Stimulated activated CD4-positive, alpha-beta T cell treated with anti-CD3 and anti-CD28 coated beads, Interleukin-4, amount 100 ng/mL, for 48 hours (primary cell): ENCODE measurements around the gene B3GAT2.
"Not testable (repeated sequence)": the region's sequence is repeated elsewhere in the genome, so short reads cannot be mapped to it uniquely, and the experiment has no call there.

Experiments
- DNase-seq, 2 donors: peaks; one replicate each; pipeline ENCODE4 v3.0.0-alpha.2; 2020; ENCODE audit warnings: low read depth in 2 of 2

Gene B3GAT2

GRCh38 chr6:70956451-70957283, at the start of gene B3GAT2:
Gene B3GAT2, minus strand, starts transcription at chr6:70957060. Its CDS starts 631 bp downstream, at chr6:70956429.
- DNase-seq, result no peak

GRCh38 chr6:70998148-70998547, 41.3 kb upstream of the B3GAT2 start:
- DNase-seq, result no peak

DNA sequence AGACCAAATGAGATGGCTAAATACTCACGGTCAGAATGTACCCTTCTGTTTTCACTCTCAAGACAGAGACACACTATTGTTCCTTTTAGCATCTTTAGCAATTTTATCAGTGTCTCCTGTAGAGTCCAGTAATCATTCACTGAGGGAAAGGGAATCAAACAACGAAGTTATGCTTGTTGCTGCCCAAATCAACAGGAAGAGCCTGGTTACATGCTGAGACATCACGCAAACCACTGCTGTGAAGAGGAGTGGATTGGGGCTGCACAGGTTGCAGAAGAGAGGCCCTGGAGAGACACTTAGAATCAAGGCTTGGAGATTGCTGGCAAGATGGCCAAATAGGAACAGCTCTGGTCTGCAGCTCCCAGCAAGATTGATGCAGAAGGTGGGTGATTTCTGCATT, 40.5 kb upstream of the B3GAT2 start:
- no peak for DNase-seq

GRCh38 chr6:70996106-70996505, 39.2 kb upstream of the B3GAT2 start:
- no peak for DNase-seq

- DNase-seq, result no peak
Measured at GRCh38 chr6:70995411-70995810, 38.6 kb upstream of the B3GAT2 start.

DNA sequence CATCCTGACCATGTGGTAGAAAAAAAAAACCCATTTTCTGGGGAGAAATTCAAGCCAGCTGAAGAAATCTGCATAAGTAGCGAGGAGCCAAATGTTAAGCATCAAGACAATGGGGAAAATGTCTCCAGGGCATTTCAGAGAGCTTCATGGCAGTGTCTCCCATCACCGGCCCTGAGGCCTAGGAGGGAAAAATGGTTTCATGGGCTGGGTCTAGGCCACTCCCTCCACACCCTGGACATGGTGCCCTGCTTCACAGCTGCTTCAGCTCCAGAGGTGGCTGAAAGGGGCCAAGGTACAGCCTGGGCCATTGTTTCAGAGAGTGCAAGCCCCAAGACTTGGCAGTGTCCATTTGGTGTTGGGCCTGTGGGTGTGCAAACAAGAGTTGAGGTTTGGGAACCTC, 34.4 kb upstream of the B3GAT2 start:
- no peak for DNase-seq

GRCh38 chr6:70985156-70985555, 28.3 kb upstream of the B3GAT2 start:
- DNase-seq, result no peak

GRCh38 chr6:70982747-70983146, 25.9 kb upstream of the B3GAT2 start:
- DNase-seq, result no peak

GRCh38 chr6:70980727-70981126, 23.9 kb upstream of the B3GAT2 start:
- DNase-seq, result no peak

DNA sequence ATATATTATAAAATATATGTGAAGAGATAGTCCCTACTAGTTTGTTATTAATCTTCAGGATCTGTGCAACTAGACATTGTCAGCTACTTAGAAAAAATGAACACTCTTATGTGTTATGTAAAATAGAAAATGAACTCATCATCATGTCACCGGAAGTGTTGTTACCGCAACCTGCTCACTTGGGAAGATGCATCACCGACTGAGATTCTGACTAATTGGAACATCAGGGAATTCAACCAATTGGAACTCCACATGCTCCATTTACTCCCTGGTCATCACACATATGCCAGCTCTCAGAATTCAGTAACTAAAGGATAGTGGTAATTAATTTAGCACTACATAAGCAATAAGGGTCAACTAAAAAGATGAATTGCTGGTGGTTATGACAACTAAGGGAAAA, 16.7 kb upstream of the B3GAT2 start:
- DNase-seq, result no peak

- DNase-seq, result no peak
Measured at GRCh38 chr6:70967049-70967448, 10.2 kb upstream of the B3GAT2 start.

DNA sequence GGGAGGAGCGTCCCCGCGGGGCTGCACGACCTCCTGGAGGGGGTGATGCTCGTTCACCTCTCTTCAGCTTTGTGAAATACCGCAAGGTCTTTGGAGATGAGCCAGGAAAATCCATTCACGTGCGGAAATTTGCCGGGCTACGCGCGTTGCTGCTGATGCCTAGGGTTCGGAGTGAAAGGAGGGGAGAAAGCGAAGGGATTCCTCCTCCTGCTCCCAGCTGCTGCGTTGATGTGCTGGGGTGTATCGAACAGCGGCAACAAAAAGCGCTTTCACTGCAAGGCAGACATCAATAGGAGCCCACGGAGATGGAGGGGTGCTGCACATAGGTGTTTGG, 391 bp upstream of the B3GAT2 start:
- no peak for DNase-seq

GRCh38 chr6:70956191-70956450, 739 bp downstream of the B3GAT2 start:
- no peak for DNase-seq

DNA sequence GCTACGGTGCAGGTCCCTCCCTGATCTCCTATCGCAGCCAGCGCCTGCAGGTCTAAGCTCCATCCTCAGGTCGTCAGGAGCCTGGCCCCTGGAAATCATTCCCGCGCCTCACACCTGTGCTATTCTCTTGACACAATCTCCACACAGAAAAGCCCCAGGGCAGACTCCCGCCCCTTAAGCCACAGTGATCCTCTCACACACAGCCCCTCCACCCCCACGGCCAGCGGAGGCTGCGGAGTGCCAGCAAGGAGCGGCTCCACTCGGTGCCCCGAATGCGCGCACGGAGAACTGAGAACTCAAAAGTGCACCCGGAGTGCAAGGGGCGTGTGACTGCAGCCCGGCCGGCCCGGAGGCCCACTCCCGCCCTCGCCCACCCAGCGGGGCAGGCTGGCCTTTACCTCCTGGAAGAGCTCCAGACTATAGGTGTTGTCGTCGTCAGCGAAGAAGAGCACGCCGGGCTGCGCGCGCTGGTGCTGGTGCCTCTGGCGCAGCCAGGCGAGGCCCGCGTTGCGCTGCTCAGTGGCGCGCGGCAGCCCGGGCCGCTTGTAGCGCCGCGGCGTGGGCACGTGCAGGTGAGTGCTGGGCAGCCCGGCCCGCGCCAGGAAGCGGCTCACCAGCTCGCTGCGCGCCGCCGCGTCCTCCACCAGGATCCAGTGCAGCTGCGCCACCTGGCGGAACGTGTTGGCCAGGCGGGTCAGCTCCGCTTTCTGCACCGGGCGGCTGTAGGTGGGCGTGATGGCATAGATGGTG, 1.2 kb downstream of the B3GAT2 start:
- DNase-seq, result peak; percentile 85 to 89

- no peak for DNase-seq
Measured at GRCh38 chr6:70954750-70955149, 2.1 kb downstream of the B3GAT2 start.

DNA sequence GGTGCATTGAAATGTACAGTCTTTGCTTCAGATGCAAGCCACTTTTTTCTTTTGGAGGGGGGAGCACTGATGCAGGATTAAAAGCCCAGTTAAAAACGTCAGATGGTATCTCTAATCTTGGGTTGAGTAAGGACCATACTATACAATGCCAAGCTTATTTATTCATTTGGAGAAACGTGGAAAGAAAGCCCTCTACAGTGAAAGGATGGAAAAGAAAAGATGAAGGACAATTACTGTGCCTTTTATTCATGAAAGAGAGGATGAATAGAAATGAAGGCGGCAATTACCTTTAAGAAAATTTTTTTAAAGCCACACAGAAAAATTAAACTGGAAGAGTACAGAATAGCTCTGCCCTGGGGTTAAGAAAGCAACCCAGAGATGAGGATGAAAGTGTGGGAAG, 2.7 kb downstream of the B3GAT2 start:
- no peak for DNase-seq

- DNase-seq, result no peak
Measured at GRCh38 chr6:70952608-70953165, 4.2 kb downstream of the B3GAT2 start.

DNA sequence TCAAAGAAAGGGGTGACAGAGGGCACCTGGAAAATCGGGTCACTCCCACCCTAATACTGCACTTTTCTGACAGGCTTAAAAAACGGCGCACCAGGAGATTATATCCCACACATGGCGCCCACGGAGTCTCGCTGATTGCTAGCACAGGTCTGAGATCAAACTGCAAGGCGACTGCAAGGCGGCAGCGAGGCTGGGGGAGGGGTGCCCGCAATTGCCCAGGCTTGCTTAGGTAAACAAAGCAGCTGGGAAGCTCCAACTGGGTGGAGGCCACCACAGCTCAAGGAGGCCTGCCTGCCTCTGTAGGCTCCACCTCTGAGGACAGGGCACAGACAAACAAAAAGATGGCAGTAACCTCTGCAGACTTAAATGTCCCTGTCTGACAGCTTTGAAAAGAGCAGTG, 12.5 kb downstream of the B3GAT2 start:
- DNase-seq, result not testable (repeated sequence)

DNA sequence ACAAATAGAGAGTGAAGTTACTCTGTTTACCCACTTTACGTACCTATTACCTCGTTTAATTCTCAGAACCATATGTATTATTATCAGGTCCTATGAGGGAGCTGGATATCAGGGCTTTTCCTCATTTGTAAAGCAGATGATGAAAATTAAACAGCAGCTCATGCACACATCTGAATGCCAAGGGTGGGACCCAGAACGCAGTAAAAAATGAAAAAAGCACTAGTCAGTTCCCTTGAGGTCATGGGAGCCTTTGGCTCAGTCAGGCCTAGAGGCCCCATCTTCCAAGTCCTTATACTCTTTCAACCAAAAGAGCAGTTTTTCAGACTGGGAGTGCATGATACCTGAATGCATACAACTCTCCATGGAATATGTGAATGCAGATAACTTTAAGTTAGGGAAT, 23.0 kb downstream of the B3GAT2 start:
- DNase-seq, result no peak

- DNase-seq, result no peak
Measured at GRCh38 chr6:70905742-70906141, 51.1 kb downstream of the B3GAT2 start.

- no peak for DNase-seq
Measured at GRCh38 chr6:70903665-70904452, 53.0 kb downstream of the B3GAT2 start.

GRCh38 chr6:70901324-70901723, 55.5 kb downstream of the B3GAT2 start:
- DNase-seq, result no peak
